Esophagus muscularis mucosa (tissue), 4 donors: ENCODE results near the gene PCDH9. TPM values are rescaled to one million over a fixed set of nuclear protein-coding genes. Genes with fewer than 3 reads are reported as not detected.

Experiments
- DNase-seq: peaks from one replicate; pipeline ENCODE4 v3.0.0-alpha.2; 2017; ENCODE audit errors: extremely low spot score
- H3K27ac ChIP-seq, 4 donors: fragments of 200-600 bp; sonication (generic); replicated peaks in 1 of 4; 1 replicate in 3 of 4; 2 replicates in 1 of 4; pipeline ENCODE4 v1.5.1; 2016 to 2019; ENCODE audit warnings: mild to moderate bottlenecking in 1 of 4
- H3K27me3 ChIP-seq, 4 donors: fragments of 200-600 bp; sonication (generic); one replicate each; pipeline versions ENCODE4 v1.5.1 to v1.6.0; 2016 to 2019
- H3K36me3 ChIP-seq, 4 donors: fragments of 200-600 bp; sonication (generic); one replicate each; pipeline ENCODE4 v1.5.1; 2016 to 2019
- H3K4me1 ChIP-seq, 4 donors: fragments of 200-600 bp; sonication (generic); one replicate each; pipeline ENCODE4 v1.5.1; 2016 to 2019
- H3K4me3 ChIP-seq, 4 donors: fragments of 200-600 bp; sonication (generic); 1 replicate in 2 of 4; 2 replicates in 2 of 4; pipeline ENCODE4 v1.5.1; 2016 to 2019; ENCODE audit warnings: mild to moderate bottlenecking in 4 of 4, moderate library complexity in 1 of 4
- H3K9me3 ChIP-seq, 4 donors: fragments of 200-600 bp; sonication (generic); 1 replicate in 3 of 4; 2 replicates in 1 of 4; pipeline ENCODE4 v1.5.1; 2016 to 2019
- CTCF ChIP-seq, 3 experiments: fragments of 200-600 bp in 2 of 3; fragments of 450-650 bp in 1 of 3; sonication (generic) in 2 of 3; IDR thresholded peaks; one replicate each; pipeline ENCODE4 v1.5.1; 2017 to 2019; ENCODE audit warnings: antibody characterized with exemption in 3 of 3, mild to moderate bottlenecking in 2 of 3, moderate library complexity in 1 of 3
- EP300 ChIP-seq: sonication (generic); formaldehyde crosslinking; IDR thresholded peaks from one replicate; pipeline ENCODE4 v1.6.1; 2017; ENCODE audit warnings: antibody characterized with exemption
- POLR2A ChIP-seq: fragments of 450-650 bp; IDR thresholded peaks from one replicate; pipeline ENCODE4 v1.6.1; 2017; ENCODE audit warnings: antibody characterized with exemption, moderate library complexity, mild to moderate bottlenecking, low read depth
- POLR2AphosphoS5 ChIP-seq, 2 donors: sonication (generic); formaldehyde crosslinking; IDR thresholded peaks; one replicate each; pipeline ENCODE4 v1.6.1; 2017; ENCODE audit warnings: antibody characterized with exemption in 2 of 2
- WGBS: methylation state at CpG from one replicate; pipeline ENCODE4 v1.1.5; 2018; 5-methylcytosine and 5-hydroxymethylcytosine counted together
- intact Hi-C: fragments of 100-400 bp; cut with DNase I; formaldehyde crosslinking; loops from one replicate; pipeline ENCODE4 v1.15.1; 2023
- total RNA-seq, 4 donors: library from RNA; depleted of rRNA; stranded (reverse); fragments of >200 nt; gene quantifications; one replicate each; pipeline versions ENCODE4 v1.1.0 to v1.2.1, GENCODE V29; 2016

Gene PCDH9
- total RNA-seq, 4 donors from 2014 or later = 33.8 to 81.8 (median 49.1) TPM

GRCh38 chr13:66429156-66429555, 801.0 kb downstream of the PCDH9 start:
- intact Hi-C loops = no loop called here
- no peaks in the 10 kb centered on the region for H3K27me3 ChIP-seq
- no peak overlapping the region for H3K27ac ChIP-seq
- H3K36me3 ChIP-seq = no peaks in the 10 kb centered on the region
- DNase-seq = no peak
- no peaks in the 10 kb centered on the region for H3K9me3 ChIP-seq
- no peak overlapping the region for H3K4me3 ChIP-seq
- H3K4me1 ChIP-seq = peaks cover 0 to 10% (median 0%) of the 10 kb centered on the region in 4 donors
- no peak for TF ChIP-seq POLR2AphosphoS5 (IDR thresholded peaks at IDR 0.05)
- no peak for TF ChIP-seq POLR2A

- H3K4me1 ChIP-seq = peaks cover 0 to 10% (median 0%) of the 10 kb centered on the region in 4 donors
- 84% methylated on average over 2 of the region's 2 CpGs for WGBS
- no peaks in the 10 kb centered on the region for H3K27me3 ChIP-seq
- intact Hi-C loops = no loop called here
- TF ChIP-seq POLR2AphosphoS5 (IDR thresholded peaks at IDR 0.05) = no peak
- no peak overlapping the region for H3K27ac ChIP-seq
- no peaks in the 10 kb centered on the region for H3K36me3 ChIP-seq
- H3K4me3 ChIP-seq = no peak overlapping the region
- no peaks in the 10 kb centered on the region for H3K9me3 ChIP-seq
- DNase-seq = no peak
These were observed 802.7 kb downstream of the PCDH9 start for GRCh38 chr13:66427458-66427861.

GRCh38 chr13:66425741-66426140, 804.4 kb downstream of the PCDH9 start:
- Histone ChIP-seq H3K27me3 (no peaks in the 10 kb centered on the region), H3K36me3 (no peaks in the 10 kb centered on the region), H3K4me3 (no peak overlapping the region), H3K4me1 (peaks cover 0 to 10% (median 0%) of the 10 kb centered on the region in 4 donors), H3K27ac (no peak overlapping the region), H3K9me3 (no peaks in the 10 kb centered on the region)
- WGBS = 58% methylated on average over 3 of the region's 3 CpGs
- TF ChIP-seq POLR2AphosphoS5 (IDR thresholded peaks at IDR 0.05) (no peak), EP300 (no peak), POLR2A (no peak), CTCF (IDR thresholded peaks at IDR 0.05) (no peak)
- intact Hi-C loops = no loop called here
- no peak for DNase-seq

- Histone ChIP-seq H3K9me3 (no peaks in the 10 kb centered on the region), H3K4me1 (no peaks in the 10 kb centered on the region), H3K27me3 (no peaks in the 10 kb centered on the region), H3K4me3 (no peak overlapping the region), H3K27ac (no peak overlapping the region), H3K36me3 (no peaks in the 10 kb centered on the region)
- intact Hi-C loops = no loop called here
- TF ChIP-seq POLR2A (no peak), CTCF (IDR thresholded peaks at IDR 0.05) (no peak), POLR2AphosphoS5 (IDR thresholded peaks at IDR 0.05) (no peak), EP300 (no peak)
- DNase-seq = no peak
- 66% methylated on average over 2 of the region's 2 CpGs for WGBS
These were observed 805.7 kb downstream of the PCDH9 start for GRCh38 chr13:66424422-66424821.

GRCh38 chr13:66415444-66415843, 814.7 kb downstream of the PCDH9 start:
- no peak overlapping the region for H3K4me3 ChIP-seq
- H3K27ac ChIP-seq = no peak overlapping the region

More at GRCh38 chr13:66415444-66415843, 814.7 kb downstream of the PCDH9 start:
- no peak for DNase-seq
- H3K9me3 ChIP-seq = no peaks in the 10 kb centered on the region
- H3K27me3 ChIP-seq = no peaks in the 10 kb centered on the region
- WGBS = 79% methylated on average over 2 of the region's 2 CpGs
- intact Hi-C loops = no loop called here
- peaks cover 0 to 19% (median 11%) of the 10 kb centered on the region in 4 donors for H3K4me1 ChIP-seq
- H3K36me3 ChIP-seq = no peaks in the 10 kb centered on the region
- TF ChIP-seq POLR2AphosphoS5 (IDR thresholded peaks at IDR 0.05) (no peak), POLR2A (no peak), CTCF (IDR thresholded peaks at IDR 0.05) (no peak), EP300 (no peak)
